Caco-2 (cell line): ENCODE data around the gene MICAL3. TPM values are rescaled to one million over a fixed set of nuclear protein-coding genes. Genes with fewer than 3 reads are reported as not detected.

Source experiments
- BruUV-seq: library from RNA; stranded (reverse); fragments of 400-500 nt; replicated peaks from 2 replicates; lab custom pipeline; 2021; lab: Mats Ljungman, UMichigan
- CTCF ChIA-PET: fragments of 300-600 bp; sonication (Branson Sonifier 250); formaldehyde crosslinking; loops from one replicate; lab custom pipeline; 2022; ENCODE audit warnings: antibody characterized with exemption; lab: Charles Lee
- POLR2A ChIA-PET: fragments of 300-600 bp; sonication (Branson Sonifier 250); formaldehyde crosslinking; loops from one replicate; lab custom pipeline; 2022; ENCODE audit warnings: antibody characterized with exemption; lab: Charles Lee
- DNase-seq, 2 experiments: peaks; one replicate each; pipeline versions ENCODE4 v3.0.0 to v3.0.0-alpha.2; 2020 to 2022
- H3K27me3 ChIP-seq: replicated peaks from 2 replicates; pipeline ENCODE4 v1.6.0; 2011; ENCODE audit warnings: low read length; ENCODE audit not compliant: control insufficient read depth, insufficient read depth
- H3K36me3 ChIP-seq: 2 replicates; pipeline ENCODE4 v1.5.1; 2011; ENCODE audit warnings: low read length; ENCODE audit not compliant: control insufficient read depth, insufficient read depth
- H3K4me1 ChIP-seq: fragments of 250-450 bp; sonication (Bioruptor Pico); 2 replicates; pipeline ENCODE4 v1.5.1; 2020; ENCODE audit warnings: mild to moderate bottlenecking
- H3K4me3 ChIP-seq: 2 replicates; pipeline ENCODE4 v1.5.1; 2011; ENCODE audit warnings: low read depth, mild to moderate bottlenecking, control low read depth, low read length
- H3K9me3 ChIP-seq: fragments of 250-450 bp; sonication (Bioruptor Pico); 2 replicates; pipeline ENCODE4 v1.5.1; 2020; ENCODE audit warnings: mild to moderate bottlenecking, moderate library complexity
- H3K27ac Mint-ChIP-seq: one replicate; pipeline ENCODE4 v1.8.0; 2022; ENCODE audit warnings: mixed read lengths; ENCODE audit not compliant: unreplicated experiment
- H3K27me3 Mint-ChIP-seq: one replicate; pipeline ENCODE4 v1.8.0; 2022; ENCODE audit warnings: mixed read lengths; ENCODE audit not compliant: insufficient read depth, unreplicated experiment
- H3K36me3 Mint-ChIP-seq: one replicate; pipeline ENCODE4 v1.8.0; 2022; ENCODE audit warnings: mild to moderate bottlenecking, mixed read lengths; ENCODE audit not compliant: insufficient read depth, unreplicated experiment
- H3K4me1 Mint-ChIP-seq: one replicate; pipeline ENCODE4 v1.8.0; 2022; ENCODE audit warnings: low read depth, mixed read lengths; ENCODE audit not compliant: unreplicated experiment
- H3K4me3 Mint-ChIP-seq: one replicate; pipeline ENCODE4 v1.8.0; 2022; ENCODE audit warnings: mild to moderate bottlenecking, moderate library complexity, mixed read lengths; ENCODE audit not compliant: unreplicated experiment
- H3K9me3 Mint-ChIP-seq: one replicate; pipeline ENCODE4 v1.8.0; 2022; ENCODE audit warnings: mixed read lengths; ENCODE audit not compliant: unreplicated experiment
- intact Hi-C: fragments of 100-400 bp; cut with micrococcal nuclease; formaldehyde crosslinking; loops from one replicate; pipeline ENCODE4 v1.10.0; 2022; ENCODE audit not compliant: unreplicated experiment
- total RNA-seq: library from RNA; stranded (reverse); gene quantifications from 2 replicates; pipeline ENCODE4 v1.2.3, GENCODE V29; 2022
- TF ChIP-seq, protein P1 (sequence below), 2 experiments: fragments of 200-600 bp in 1 of 2; IDR thresholded peaks; 1 replicate in 1 of 2; 2 replicates in 1 of 2; pipeline versions ENCODE4 v1.5.1 to v1.8.0; 2011 to 2022; ENCODE audit warnings: antibody characterized with exemption in 1 of 2, control low read depth in 1 of 2, inconsistent platforms in 1 of 2, low read depth in 1 of 2, low read length in 1 of 2, mild to moderate bottlenecking in 1 of 2, moderate library complexity in 1 of 2; ENCODE audit not compliant: insufficient read depth in 1 of 2, severe bottlenecking in 1 of 2, unreplicated experiment in 1 of 2

MICAL3 gene
- total RNA-seq, 1 experiment from 2014 or later, result 65.6 TPM

DNA sequence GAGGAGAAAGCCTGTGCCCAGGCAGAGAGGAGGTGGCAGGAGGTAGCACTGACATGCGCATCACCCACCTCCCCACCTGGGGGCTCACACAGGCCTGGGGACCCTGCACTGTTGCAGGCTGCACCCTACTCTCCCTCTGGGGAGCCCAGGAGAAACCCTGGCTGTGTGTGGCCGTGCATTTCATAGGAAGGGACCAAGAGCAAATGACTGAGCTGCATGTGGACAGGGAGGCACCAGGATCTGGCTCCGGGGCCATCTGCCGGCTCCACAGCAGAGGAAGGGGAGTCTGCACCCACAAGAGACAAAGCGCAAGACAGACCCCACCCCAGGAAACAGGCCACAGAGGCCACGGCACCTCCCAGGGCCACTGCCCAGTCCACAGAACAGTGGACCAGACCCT is 272.8 kb downstream of the MICAL3 start:
- POLR2A ChIA-PET, result no interaction called here

DNA sequence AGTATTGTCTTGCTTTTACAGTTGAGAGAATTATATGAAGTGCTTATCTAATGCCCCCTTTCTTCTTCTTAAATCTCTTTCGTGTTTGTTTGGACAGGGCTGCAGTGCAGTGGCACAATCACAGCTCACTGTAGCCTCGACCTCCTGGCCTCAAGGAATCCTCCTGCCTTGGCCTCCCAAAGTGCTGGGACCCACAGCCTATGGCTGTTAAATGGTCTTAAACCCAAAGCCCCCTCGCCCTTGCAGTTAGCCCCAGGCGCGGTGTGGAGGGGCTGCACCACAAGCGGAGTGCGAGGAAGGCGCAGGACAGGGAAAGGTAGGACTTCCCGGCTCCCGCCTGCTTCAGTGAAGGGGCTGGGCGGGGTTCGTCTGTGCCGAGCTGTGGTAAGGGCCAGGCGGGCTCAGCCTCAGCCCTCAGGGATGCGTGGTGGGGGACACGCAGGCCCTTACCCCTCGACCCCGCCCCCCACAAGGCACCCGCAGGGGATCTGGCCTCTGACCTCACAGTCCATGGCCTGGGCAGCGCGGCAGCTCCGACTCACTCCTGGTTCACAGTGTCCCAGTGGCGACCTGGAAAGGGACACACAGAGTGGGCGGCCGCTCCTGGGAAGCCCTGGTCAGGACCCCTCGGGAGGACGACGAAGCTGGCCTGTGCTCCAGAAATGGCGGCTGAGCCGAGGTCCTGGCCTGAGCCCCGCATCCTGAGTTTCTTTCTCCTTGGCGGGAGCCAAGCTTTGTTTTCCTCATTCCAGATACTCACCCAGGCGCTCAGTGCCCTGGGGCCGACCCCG is 274.6 kb downstream of the MICAL3 start:
- Mint-ChIP-seq H3K27me3 (no peaks in the 10 kb centered on the region), H3K4me3 (no peak overlapping the region), H3K36me3 (no peaks in the 10 kb centered on the region), H3K9me3 (no peaks in the 10 kb centered on the region), H3K27ac (no peak overlapping the region), H3K4me1 (no peaks in the 10 kb centered on the region)
- intact Hi-C loops, result loop anchor here (10.0 kb wide), 1 partner anchor 245 kb away; no protein-coding TSS in a partner anchor
- TF ChIP-seq, protein P1, sequence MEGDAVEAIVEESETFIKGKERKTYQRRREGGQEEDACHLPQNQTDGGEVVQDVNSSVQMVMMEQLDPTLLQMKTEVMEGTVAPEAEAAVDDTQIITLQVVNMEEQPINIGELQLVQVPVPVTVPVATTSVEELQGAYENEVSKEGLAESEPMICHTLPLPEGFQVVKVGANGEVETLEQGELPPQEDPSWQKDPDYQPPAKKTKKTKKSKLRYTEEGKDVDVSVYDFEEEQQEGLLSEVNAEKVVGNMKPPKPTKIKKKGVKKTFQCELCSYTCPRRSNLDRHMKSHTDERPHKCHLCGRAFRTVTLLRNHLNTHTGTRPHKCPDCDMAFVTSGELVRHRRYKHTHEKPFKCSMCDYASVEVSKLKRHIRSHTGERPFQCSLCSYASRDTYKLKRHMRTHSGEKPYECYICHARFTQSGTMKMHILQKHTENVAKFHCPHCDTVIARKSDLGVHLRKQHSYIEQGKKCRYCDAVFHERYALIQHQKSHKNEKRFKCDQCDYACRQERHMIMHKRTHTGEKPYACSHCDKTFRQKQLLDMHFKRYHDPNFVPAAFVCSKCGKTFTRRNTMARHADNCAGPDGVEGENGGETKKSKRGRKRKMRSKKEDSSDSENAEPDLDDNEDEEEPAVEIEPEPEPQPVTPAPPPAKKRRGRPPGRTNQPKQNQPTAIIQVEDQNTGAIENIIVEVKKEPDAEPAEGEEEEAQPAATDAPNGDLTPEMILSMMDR (IDR thresholded peaks at IDR 0.05; ENCODE audit: insufficient read depth in 1 of 2, low read depth in 1 of 2, low read length in 1 of 2, severe bottlenecking in 1 of 2, unreplicated experiment in 1 of 2), result no peak
- Histone ChIP-seq H3K4me1 (no peaks in the 10 kb centered on the region), H3K4me3 (no peak overlapping the region), H3K9me3 (no peaks in the 10 kb centered on the region), H3K36me3 (no peaks in the 10 kb centered on the region), H3K27me3 (no peaks in the 10 kb centered on the region)
- ChIA-PET POLR2A (interaction anchor here (0.6 kb wide), 1 partner anchor 188 kb away, joined by 6 read pairs; no protein-coding TSS in a partner anchor), CTCF (no interaction called here)
- BruUV-seq, result no TSS peak
- DNase-seq, result no peak

More for the DNA sequence above, 272.8 kb downstream of the MICAL3 start:
- H3K4me3 Mint-ChIP-seq, result no peak overlapping the region
- no TSS peak for BruUV-seq
- H3K27me3 Mint-ChIP-seq, result no peaks in the 10 kb centered on the region
- CTCF ChIA-PET, result interaction anchor here (1.0 kb wide), 2 partner anchors 9 to 193 kb away, joined by 3 read pairs; no protein-coding TSS in a partner anchor
- no peaks in the 10 kb centered on the region for H3K36me3 Mint-ChIP-seq
- Histone ChIP-seq H3K36me3 (no peaks in the 10 kb centered on the region), H3K4me3 (no peak overlapping the region), H3K4me1 (no peaks in the 10 kb centered on the region), H3K9me3 (no peaks in the 10 kb centered on the region), H3K27me3 (no peaks in the 10 kb centered on the region)
- H3K27ac Mint-ChIP-seq, result no peak overlapping the region
- DNase-seq, result no peak
- TF ChIP-seq, protein P1 (IDR thresholded peaks at IDR 0.05; ENCODE audit: insufficient read depth in 1 of 2, low read depth in 1 of 2, low read length in 1 of 2, severe bottlenecking in 1 of 2, unreplicated experiment in 1 of 2), result no peak
- intact Hi-C loops, result no loop called here
- no peaks in the 10 kb centered on the region for H3K9me3 Mint-ChIP-seq
- peaks cover 6% of the 10 kb centered on the region for H3K4me1 Mint-ChIP-seq

DNA sequence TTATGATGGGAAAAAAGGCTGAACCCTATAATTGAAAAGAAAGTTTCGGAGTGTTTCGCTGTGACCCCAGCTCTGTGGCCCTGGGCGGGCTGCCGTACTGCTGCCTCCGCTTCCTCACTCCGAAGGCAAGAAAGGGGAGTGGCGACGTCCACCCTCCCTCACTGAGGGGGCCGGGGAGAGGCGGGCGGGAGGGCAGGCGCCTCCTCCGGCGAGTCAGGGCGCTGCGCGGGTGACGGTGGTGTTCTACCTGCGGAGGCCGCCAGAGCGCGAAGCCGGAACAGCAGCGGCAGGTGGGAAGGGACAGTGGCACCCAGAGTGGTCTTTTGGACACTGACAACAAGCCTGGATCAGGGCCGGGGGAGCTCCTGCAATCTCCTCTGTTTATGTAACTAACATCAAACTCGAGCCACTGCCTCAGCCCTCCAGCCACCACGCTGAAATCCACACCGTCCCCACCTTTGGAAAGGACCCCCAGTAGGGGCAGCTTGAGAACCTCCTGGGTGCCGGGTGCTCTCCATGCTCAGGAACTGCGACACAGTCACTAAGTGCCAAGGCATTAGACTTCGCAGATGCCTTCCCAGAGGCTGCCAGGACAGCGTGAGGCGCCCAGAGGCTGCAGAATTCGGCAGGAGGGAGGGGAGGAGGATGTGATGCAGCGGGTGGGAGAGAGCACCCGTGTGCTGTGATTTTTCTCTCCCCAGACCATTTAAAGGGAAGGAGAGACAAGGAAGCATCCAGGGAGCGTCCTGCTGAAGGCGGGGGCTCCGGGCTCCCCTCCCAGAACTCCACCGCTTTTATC is 275.6 kb downstream of the MICAL3 start:
- intact Hi-C loops, result loop anchor here (10.0 kb wide), 1 partner anchor 246 kb away; no protein-coding TSS in a partner anchor
- no peak for DNase-seq
- H3K27ac Mint-ChIP-seq, result no peak overlapping the region
- H3K4me1 Mint-ChIP-seq, result no peaks in the 10 kb centered on the region
- no peak overlapping the region for H3K4me3 Mint-ChIP-seq
- ChIA-PET POLR2A (interaction anchor here (0.6 kb wide), 1 partner anchor 187 kb away, joined by 6 read pairs; no protein-coding TSS in a partner anchor), CTCF (no interaction called here)
- no peaks in the 10 kb centered on the region for H3K27me3 Mint-ChIP-seq
- H3K9me3 Mint-ChIP-seq, result no peaks in the 10 kb centered on the region
- no TSS peak for BruUV-seq
- Histone ChIP-seq H3K36me3 (no peaks in the 10 kb centered on the region), H3K27me3 (no peaks in the 10 kb centered on the region), H3K4me1 (no peaks in the 10 kb centered on the region), H3K4me3 (no peak overlapping the region), H3K9me3 (no peaks in the 10 kb centered on the region)
- TF ChIP-seq, protein P1 (IDR thresholded peaks at IDR 0.05; ENCODE audit: insufficient read depth in 1 of 2, low read depth in 1 of 2, low read length in 1 of 2, severe bottlenecking in 1 of 2, unreplicated experiment in 1 of 2), result no peak
- no peaks in the 10 kb centered on the region for H3K36me3 Mint-ChIP-seq
